Stimulated activated naive B cell treated with anti-CD40 and anti-IgM and Interleukin-4, amounts not matched to agents 10 μg/mL and 1 μg/mL and 100 μg/mL, for 72 hours (primary cell): ENCODE results near the gene HOXD11.

Source experiments
- ATAC-seq, 2 donors: fragments of 150-1000 bp; cut with Tn5 transposase; replicated peaks; 2 replicates each; pipeline ENCODE4 v1.10.0; 2021; ENCODE audit warnings: moderate library complexity in 1 of 2
- DNase-seq: peaks from one replicate; pipeline ENCODE4 v3.0.0; 2021
- H3K27ac Mint-ChIP-seq: one replicate; pipeline ENCODE4 v1.8.0; 2022; ENCODE audit warnings: mild to moderate bottlenecking, mixed read lengths
- H3K27me3 Mint-ChIP-seq, 2 donors: one replicate each; pipeline ENCODE4 v1.8.0; 2022; ENCODE audit warnings: mixed read lengths in 2 of 2
- H3K36me3 Mint-ChIP-seq, 2 donors: one replicate each; pipeline ENCODE4 v1.8.0; 2022; ENCODE audit warnings: mixed read lengths in 2 of 2, mild to moderate bottlenecking in 1 of 2
- H3K4me1 Mint-ChIP-seq, 2 donors: one replicate each; pipeline ENCODE4 v1.8.0; 2022; ENCODE audit warnings: mixed read lengths in 2 of 2, mild to moderate bottlenecking in 1 of 2
- H3K4me3 Mint-ChIP-seq, 2 donors: one replicate each; pipeline ENCODE4 v1.8.0; 2022; ENCODE audit warnings: mild to moderate bottlenecking in 2 of 2, mixed read lengths in 2 of 2, moderate library complexity in 1 of 2
- H3K9me3 Mint-ChIP-seq, 2 donors: one replicate each; pipeline ENCODE4 v1.8.0; 2022; ENCODE audit warnings: mixed read lengths in 2 of 2, mild to moderate bottlenecking in 1 of 2

Gene HOXD11

GRCh38 chr2:176093898-176094249 lies 13.2 kb upstream of the HOXD11 start:
- Mint-ChIP-seq H3K4me3 (peak overlapping the region in 1 of 2 donors; percentile 19), H3K36me3 (peaks cover 0 to 5% of the 10 kb centered on the region in 2 donors), H3K9me3 (peaks cover 0 to 6% of the 10 kb centered on the region in 2 donors), H3K4me1 (peaks cover 21 to 24% of the 10 kb centered on the region in 2 donors), H3K27me3 (peaks cover 71 to 86% of the 10 kb centered on the region in 2 donors), H3K27ac (peak overlapping the region; percentile 84)
- DNase-seq (no peak), ATAC-seq (no peak)

GRCh38 chr2:176094349-176094748 lies 12.7 kb upstream of the HOXD11 start:
- H3K4me1 Mint-ChIP-seq, result peaks cover 21 to 24% of the 10 kb centered on the region in 2 donors
- H3K4me3 Mint-ChIP-seq, result no peak overlapping the region
- no peak overlapping the region for H3K27ac Mint-ChIP-seq
- ATAC-seq (no peak), DNase-seq (no peak)
- H3K9me3 Mint-ChIP-seq, result peaks cover 0 to 6% of the 10 kb centered on the region in 2 donors
- H3K27me3 Mint-ChIP-seq, result peaks cover 69 to 86% of the 10 kb centered on the region in 2 donors
- peaks cover 0 to 5% of the 10 kb centered on the region in 2 donors for H3K36me3 Mint-ChIP-seq

- Mint-ChIP-seq H3K4me1 (peaks cover 21 to 24% of the 10 kb centered on the region in 2 donors), H3K4me3 (no peak overlapping the region), H3K27ac (no peak overlapping the region), H3K9me3 (peaks cover 0 to 6% of the 10 kb centered on the region in 2 donors), H3K36me3 (peaks cover 0 to 5% of the 10 kb centered on the region in 2 donors), H3K27me3 (peaks cover 69 to 89% of the 10 kb centered on the region in 2 donors)
- no peak for ATAC-seq
- DNase-seq, result no peak
These were observed 11.7 kb upstream of the HOXD11 start for GRCh38 chr2:176095421-176095820.

- Mint-ChIP-seq H3K27ac (no peak overlapping the region), H3K9me3 (peaks cover 0 to 3% of the 10 kb centered on the region in 2 donors), H3K36me3 (no peaks in the 10 kb centered on the region), H3K4me3 (peak overlapping the region; percentile 75 to 76), H3K27me3 (peaks cover 70 to 90% of the 10 kb centered on the region in 2 donors), H3K4me1 (peaks cover 21 to 24% of the 10 kb centered on the region in 2 donors)
- DNase-seq (no peak), ATAC-seq (no peak)
These were observed 10.7 kb upstream of the HOXD11 start for GRCh38 chr2:176096243-176096985.

- Mint-ChIP-seq H3K9me3 (peaks cover 0 to 3% of the 10 kb centered on the region in 2 donors), H3K27ac (peak overlapping the region; percentile 21), H3K4me1 (peaks cover 15 to 17% of the 10 kb centered on the region in 2 donors), H3K4me3 (peak overlapping the region; percentile 75 to 76), H3K27me3 (peaks cover 70 to 90% of the 10 kb centered on the region in 2 donors), H3K36me3 (no peaks in the 10 kb centered on the region)
- DNase-seq, result peak; percentile 47
- ATAC-seq, result peak; percentile 76 to 78
These were observed 9.9 kb upstream of the HOXD11 start for GRCh38 chr2:176096986-176097819.

- H3K4me1 Mint-ChIP-seq, result peaks cover 15 to 17% of the 10 kb centered on the region in 2 donors
- peaks cover 76 to 94% of the 10 kb centered on the region in 2 donors for H3K27me3 Mint-ChIP-seq
- DNase-seq (no peak), ATAC-seq (no peak)
- H3K27ac Mint-ChIP-seq, result peak overlapping the region; percentile 21
- H3K9me3 Mint-ChIP-seq, result peaks cover 0 to 3% of the 10 kb centered on the region in 2 donors
- no peaks in the 10 kb centered on the region for H3K36me3 Mint-ChIP-seq
- H3K4me3 Mint-ChIP-seq, result peak overlapping the region; percentile 75 to 76
These were observed 9.2 kb upstream of the HOXD11 start for GRCh38 chr2:176097820-176098365.

GRCh38 chr2:176098366-176099158 lies 8.5 kb upstream of the HOXD11 start:
- Mint-ChIP-seq H3K36me3 (no peaks in the 10 kb centered on the region), H3K27ac (no peak overlapping the region), H3K4me3 (no peak overlapping the region), H3K27me3 (peaks cover 76 to 93% of the 10 kb centered on the region in 2 donors), H3K9me3 (peaks cover 0 to 1% of the 10 kb centered on the region in 2 donors), H3K4me1 (peaks cover 14 to 17% of the 10 kb centered on the region in 2 donors)
- ATAC-seq, result no peak
- no peak for DNase-seq

- Mint-ChIP-seq H3K36me3 (no peaks in the 10 kb centered on the region), H3K9me3 (peaks cover 0 to 1% of the 10 kb centered on the region in 2 donors), H3K4me3 (no peak overlapping the region)
These were observed 7.8 kb upstream of the HOXD11 start for GRCh38 chr2:176099159-176099727.

GRCh38 chr2:176099728-176100546 lies 7.1 kb upstream of the HOXD11 start, which contains the start of gene HOXD12:
Gene HOXD12, plus strand, starts transcription at chr2:176099795. Its CDS starts 7 bp downstream, at chr2:176099802.
- Mint-ChIP-seq H3K27ac (peak within 1 kb of the TSS; percentile 51), H3K4me3 (no peak within 1 kb of the TSS), H3K27me3 (peaks cover 76 to 93% of the 10 kb centered on the region in 2 donors), H3K36me3 (peaks cover 0 to under 1% of the 10 kb centered on the region in 2 donors), H3K4me1 (peaks cover 17 to 28% of the 10 kb centered on the region in 2 donors), H3K9me3 (peaks cover 0 to under 1% of the 10 kb centered on the region in 2 donors)
- ATAC-seq (no peak), DNase-seq (no peak)

More at GRCh38 chr2:176099159-176099727, 7.8 kb upstream of the HOXD11 start:
- peaks cover 76 to 93% of the 10 kb centered on the region in 2 donors for H3K27me3 Mint-ChIP-seq
- peak overlapping the region; percentile 51 for H3K27ac Mint-ChIP-seq
- DNase-seq (no peak), ATAC-seq (no peak)
- peaks cover 12 to 21% of the 10 kb centered on the region in 2 donors for H3K4me1 Mint-ChIP-seq

- H3K36me3 Mint-ChIP-seq, result peaks cover 2 to 3% of the 10 kb centered on the region in 2 donors
- DNase-seq, result no peak
- H3K4me3 Mint-ChIP-seq, result no peak overlapping the region
- H3K27me3 Mint-ChIP-seq, result peaks cover 76 to 93% of the 10 kb centered on the region in 2 donors
- peak overlapping the region; percentile 60 for H3K27ac Mint-ChIP-seq
- no peak for ATAC-seq
- H3K4me1 Mint-ChIP-seq, result peaks cover 23 to 35% of the 10 kb centered on the region in 2 donors
- H3K9me3 Mint-ChIP-seq, result peaks cover 0 to 2% of the 10 kb centered on the region in 2 donors
These were observed 6.4 kb upstream of the HOXD11 start for GRCh38 chr2:176100547-176101140.

GRCh38 chr2:176101216-176101830 lies 5.8 kb upstream of the HOXD11 start:
- ATAC-seq, result no peak
- H3K36me3 Mint-ChIP-seq, result peaks cover 3 to 7% of the 10 kb centered on the region in 2 donors
- H3K27me3 Mint-ChIP-seq, result peaks cover 83 to 97% of the 10 kb centered on the region in 2 donors
- peaks cover 0 to 2% of the 10 kb centered on the region in 2 donors for H3K9me3 Mint-ChIP-seq
- no peak for DNase-seq
- no peak overlapping the region for H3K4me3 Mint-ChIP-seq
- H3K4me1 Mint-ChIP-seq, result peaks cover 29 to 42% of the 10 kb centered on the region in 2 donors
- H3K27ac Mint-ChIP-seq, result no peak overlapping the region

- Mint-ChIP-seq H3K9me3 (peaks cover 0 to 2% of the 10 kb centered on the region in 2 donors), H3K27me3 (peaks cover 81 to 95% of the 10 kb centered on the region in 2 donors), H3K27ac (no peak overlapping the region), H3K4me1 (peaks cover 27 to 40% of the 10 kb centered on the region in 2 donors), H3K4me3 (no peak overlapping the region), H3K36me3 (peaks cover 3 to 9% of the 10 kb centered on the region in 2 donors)
- DNase-seq (no peak), ATAC-seq (no peak)
These were observed 5.2 kb upstream of the HOXD11 start for GRCh38 chr2:176101842-176102241.
